IgD-negative memory B cell (primary cell): ENCODE results near the gene NFIA. TPM values are rescaled to one million over a fixed set of nuclear protein-coding genes. Genes with fewer than 3 reads are reported as not detected.

Source experiments
- H3K27ac Mint-ChIP-seq, 3 donors: one replicate each; pipeline ENCODE4 v1.8.0; 2020 to 2022; ENCODE audit warnings: mild to moderate bottlenecking in 3 of 3, mixed read lengths in 3 of 3, moderate library complexity in 1 of 3
- H3K27me3 Mint-ChIP-seq: one replicate; pipeline ENCODE4 v1.8.0; 2021; ENCODE audit warnings: mixed read lengths
- H3K36me3 Mint-ChIP-seq: one replicate; pipeline ENCODE4 v1.8.0; 2020; ENCODE audit warnings: mild to moderate bottlenecking, mixed read lengths
- H3K4me1 Mint-ChIP-seq, 3 donors: one replicate each; pipeline ENCODE4 v1.8.0; 2020 to 2022; ENCODE audit warnings: mixed read lengths in 3 of 3, mild to moderate bottlenecking in 1 of 3
- H3K4me3 Mint-ChIP-seq, 4 donors: one replicate each; pipeline ENCODE4 v1.8.0; 2020 to 2022; ENCODE audit warnings: mild to moderate bottlenecking in 4 of 4, mixed read lengths in 4 of 4, moderate library complexity in 3 of 4
- H3K9me3 Mint-ChIP-seq, 3 donors: one replicate each; pipeline ENCODE4 v1.8.0; 2020 to 2021; ENCODE audit warnings: mixed read lengths in 3 of 3, mild to moderate bottlenecking in 1 of 3
- polyA plus RNA-seq: library from polyadenylated mRNA; unstranded; fragments of 300-500 nt; fragmentation: Illumina TruSeq; gene quantifications from one replicate; pipeline ENCODE4 v1.2.3, GENCODE V29; 2021

NFIA gene
- polyA plus RNA-seq, 1 donor from 2014 or later, result 0.93 TPM

- H3K27me3 Mint-ChIP-seq, result peaks cover 6% of the 10 kb centered on the region
- H3K9me3 Mint-ChIP-seq, result peaks cover 0 to 1% (median 0%) of the 10 kb centered on the region in 3 donors
- H3K4me3 Mint-ChIP-seq, result no peak overlapping the region
- peaks cover 0 to 5% (median 0%) of the 10 kb centered on the region in 3 donors for H3K4me1 Mint-ChIP-seq
- no peak overlapping the region for H3K27ac Mint-ChIP-seq
- H3K36me3 Mint-ChIP-seq, result peaks cover 4% of the 10 kb centered on the region
Measured at GRCh38 chr1:61187352-61188086, 105.2 kb downstream of the NFIA start.

- peaks cover 4% of the 10 kb centered on the region for H3K36me3 Mint-ChIP-seq
- H3K27me3 Mint-ChIP-seq, result no peaks in the 10 kb centered on the region
- H3K27ac Mint-ChIP-seq, result no peak overlapping the region
- H3K4me3 Mint-ChIP-seq, result no peak overlapping the region
- H3K9me3 Mint-ChIP-seq, result peaks cover 0 to 1% (median 0%) of the 10 kb centered on the region in 3 donors
- no peaks in the 10 kb centered on the region for H3K4me1 Mint-ChIP-seq
Measured at GRCh38 chr1:61190153-61190552, 107.8 kb downstream of the NFIA start.

GRCh38 chr1:61190618-61191432, 108.5 kb downstream of the NFIA start:
- peaks cover 0 to 1% (median 0%) of the 10 kb centered on the region in 3 donors for H3K9me3 Mint-ChIP-seq
- no peak overlapping the region for H3K4me3 Mint-ChIP-seq
- H3K27ac Mint-ChIP-seq, result no peak overlapping the region
- H3K36me3 Mint-ChIP-seq, result peaks cover 4% of the 10 kb centered on the region
- no peaks in the 10 kb centered on the region for H3K4me1 Mint-ChIP-seq
- no peaks in the 10 kb centered on the region for H3K27me3 Mint-ChIP-seq

GRCh38 chr1:61191433-61191720, 109.0 kb downstream of the NFIA start:
- Mint-ChIP-seq H3K36me3 (peaks cover 4% of the 10 kb centered on the region), H3K4me3 (no peak overlapping the region), H3K4me1 (no peaks in the 10 kb centered on the region), H3K27me3 (no peaks in the 10 kb centered on the region), H3K27ac (no peak overlapping the region), H3K9me3 (peaks cover 0 to 1% (median 0%) of the 10 kb centered on the region in 3 donors)

GRCh38 chr1:61192663-61193330, 110.4 kb downstream of the NFIA start:
- Mint-ChIP-seq H3K4me1 (no peaks in the 10 kb centered on the region), H3K4me3 (no peak overlapping the region), H3K36me3 (peaks cover 4% of the 10 kb centered on the region), H3K27me3 (no peaks in the 10 kb centered on the region), H3K9me3 (peaks cover 0 to 1% (median 0%) of the 10 kb centered on the region in 3 donors), H3K27ac (no peak overlapping the region)

- H3K9me3 Mint-ChIP-seq, result peaks cover 0 to 1% (median 0%) of the 10 kb centered on the region in 3 donors
- H3K4me1 Mint-ChIP-seq, result no peaks in the 10 kb centered on the region
- H3K36me3 Mint-ChIP-seq, result peaks cover 3% of the 10 kb centered on the region
- no peak overlapping the region for H3K27ac Mint-ChIP-seq
- no peak overlapping the region for H3K4me3 Mint-ChIP-seq
- no peaks in the 10 kb centered on the region for H3K27me3 Mint-ChIP-seq
Measured at GRCh38 chr1:61193808-61194207, 111.4 kb downstream of the NFIA start.

- Mint-ChIP-seq H3K27ac (no peak overlapping the region), H3K36me3 (no peaks in the 10 kb centered on the region), H3K4me3 (no peak overlapping the region), H3K27me3 (no peaks in the 10 kb centered on the region), H3K4me1 (no peaks in the 10 kb centered on the region), H3K9me3 (no peaks in the 10 kb centered on the region)
Measured at GRCh38 chr1:61198554-61198953, 116.2 kb downstream of the NFIA start.

GRCh38 chr1:61201035-61201434, 118.7 kb downstream of the NFIA start:
- H3K4me3 Mint-ChIP-seq, result no peak overlapping the region
- H3K9me3 Mint-ChIP-seq, result no peaks in the 10 kb centered on the region
- no peaks in the 10 kb centered on the region for H3K36me3 Mint-ChIP-seq
- no peaks in the 10 kb centered on the region for H3K27me3 Mint-ChIP-seq
- H3K27ac Mint-ChIP-seq, result no peak overlapping the region
- H3K4me1 Mint-ChIP-seq, result no peaks in the 10 kb centered on the region

GRCh38 chr1:61202854-61203598, 120.7 kb downstream of the NFIA start:
- no peaks in the 10 kb centered on the region for H3K4me1 Mint-ChIP-seq
- peaks cover 4% of the 10 kb centered on the region for H3K27me3 Mint-ChIP-seq
- no peaks in the 10 kb centered on the region for H3K36me3 Mint-ChIP-seq
- H3K9me3 Mint-ChIP-seq, result no peaks in the 10 kb centered on the region
- no peak overlapping the region for H3K4me3 Mint-ChIP-seq
- H3K27ac Mint-ChIP-seq, result no peak overlapping the region

GRCh38 chr1:61204528-61204927, 122.2 kb downstream of the NFIA start:
- Mint-ChIP-seq H3K9me3 (no peaks in the 10 kb centered on the region), H3K27me3 (peaks cover 5% of the 10 kb centered on the region), H3K4me1 (no peaks in the 10 kb centered on the region), H3K36me3 (no peaks in the 10 kb centered on the region), H3K4me3 (no peak overlapping the region), H3K27ac (no peak overlapping the region)

- Mint-ChIP-seq H3K4me3 (no peak overlapping the region), H3K27ac (peak overlapping the region in 1 of 3 donors; percentile 48), H3K9me3 (no peaks in the 10 kb centered on the region), H3K27me3 (peaks cover 7% of the 10 kb centered on the region), H3K4me1 (no peaks in the 10 kb centered on the region), H3K36me3 (no peaks in the 10 kb centered on the region)
Measured at GRCh38 chr1:61207416-61207815, 125.1 kb downstream of the NFIA start.

GRCh38 chr1:61208172-61208571, 125.8 kb downstream of the NFIA start:
- Mint-ChIP-seq H3K27ac (no peak overlapping the region), H3K4me1 (no peaks in the 10 kb centered on the region)

GRCh38 chr1:61208831-61209230, 126.5 kb downstream of the NFIA start:
- Mint-ChIP-seq H3K4me1 (no peaks in the 10 kb centered on the region), H3K36me3 (no peaks in the 10 kb centered on the region), H3K9me3 (no peaks in the 10 kb centered on the region), H3K27ac (no peak overlapping the region), H3K27me3 (peaks cover 9% of the 10 kb centered on the region), H3K4me3 (no peak overlapping the region)

More at GRCh38 chr1:61208172-61208571, 125.8 kb downstream of the NFIA start:
- Mint-ChIP-seq H3K4me3 (no peak overlapping the region), H3K9me3 (no peaks in the 10 kb centered on the region), H3K36me3 (no peaks in the 10 kb centered on the region), H3K27me3 (peaks cover 7% of the 10 kb centered on the region)

- Mint-ChIP-seq H3K9me3 (no peaks in the 10 kb centered on the region), H3K27ac (no peak overlapping the region), H3K4me1 (no peaks in the 10 kb centered on the region), H3K4me3 (no peak overlapping the region), H3K27me3 (peaks cover 9% of the 10 kb centered on the region), H3K36me3 (no peaks in the 10 kb centered on the region)
Measured at GRCh38 chr1:61210435-61211154, 128.2 kb downstream of the NFIA start.
